H9 (cell line): ENCODE results near the gene COMTD1. TPM values are rescaled to one million over a fixed set of nuclear protein-coding genes. Genes with fewer than 3 reads are reported as not detected.

Source experiments
- DNase-seq: peaks from one replicate; pipeline ENCODE4 v3.0.0-alpha.2; 2017
- H2AFZ ChIP-seq: one replicate; pipeline ENCODE4 v1.6.1; 2013; ENCODE audit warnings: mild to moderate bottlenecking, low read length, control low read depth, moderate library complexity
- H2AK5ac ChIP-seq: 2 replicates; pipeline ENCODE4 v1.6.1; 2013; ENCODE audit warnings: low read length, control low read depth, mixed read lengths; ENCODE audit not compliant: insufficient read length
- H2BK120ac ChIP-seq: one replicate; pipeline ENCODE4 v1.6.1; 2013; ENCODE audit warnings: low read depth, mild to moderate bottlenecking, low read length, control low read depth, inconsistent platforms; ENCODE audit not compliant: poor library complexity, severe bottlenecking
- H2BK12ac ChIP-seq: 2 replicates; pipeline ENCODE4 v1.6.1; 2013; ENCODE audit warnings: low read length, control low read depth, mixed read lengths, low read depth; ENCODE audit not compliant: insufficient read length
- H2BK15ac ChIP-seq: 2 replicates; pipeline ENCODE4 v1.6.1; 2013; ENCODE audit warnings: low read depth, low read length, control low read depth
- H2BK20ac ChIP-seq: one replicate; pipeline ENCODE4 v1.6.1; 2013; ENCODE audit warnings: low read depth, mild to moderate bottlenecking, low read length, control low read depth, inconsistent platforms; ENCODE audit not compliant: poor library complexity, severe bottlenecking
- H2BK5ac ChIP-seq: 2 replicates; pipeline ENCODE4 v1.6.1; 2013; ENCODE audit warnings: low read length, control low read depth, mixed read lengths; ENCODE audit not compliant: insufficient read length
- H3K14ac ChIP-seq: 2 replicates; pipeline ENCODE4 v1.6.1; 2013; ENCODE audit warnings: low read length, control low read depth; ENCODE audit not compliant: insufficient read depth
- H3K18ac ChIP-seq: 2 replicates; pipeline ENCODE4 v1.6.1; 2013; ENCODE audit warnings: low read depth, mild to moderate bottlenecking, mixed read lengths, low read length, control low read depth; ENCODE audit not compliant: insufficient read length
- H3K23ac ChIP-seq: 2 replicates; pipeline ENCODE4 v1.6.1; 2013; ENCODE audit warnings: low read length, control low read depth, mixed read lengths, low read depth; ENCODE audit not compliant: insufficient read length
- H3K23me2 ChIP-seq: 2 replicates; pipeline ENCODE4 v1.6.1; 2013; ENCODE audit warnings: low read depth, mild to moderate bottlenecking, mixed read lengths, low read length, control low read depth; ENCODE audit not compliant: insufficient read length, poor library complexity, severe bottlenecking
- H3K27ac ChIP-seq: 2 replicates; pipeline ENCODE4 v1.5.1; 2013; ENCODE audit warnings: low read length, control low read depth, mixed read lengths, low read depth; ENCODE audit not compliant: insufficient read length
- H3K27me3 ChIP-seq: 2 replicates; pipeline ENCODE4 v1.6.1; 2013; ENCODE audit warnings: low read length, control low read depth, inconsistent platforms; ENCODE audit not compliant: insufficient read depth
- H3K4ac ChIP-seq: 2 replicates; pipeline ENCODE4 v1.6.1; 2013; ENCODE audit warnings: low read depth, mild to moderate bottlenecking, control low read depth, inconsistent platforms, low read length, moderate library complexity
- H3K4me1 ChIP-seq: 2 replicates; pipeline ENCODE4 v1.6.1; 2013; ENCODE audit warnings: low read length, control low read depth, inconsistent platforms; ENCODE audit not compliant: insufficient read depth
- H3K4me2 ChIP-seq: 2 replicates; pipeline ENCODE4 v1.6.1; 2013; ENCODE audit warnings: low read length, control low read depth, mixed read lengths; ENCODE audit not compliant: insufficient read length, insufficient read depth
- H3K56ac ChIP-seq: 2 replicates; pipeline ENCODE4 v1.6.1; 2013; ENCODE audit warnings: low read depth, mild to moderate bottlenecking, mixed read lengths, low read length, control low read depth; ENCODE audit not compliant: insufficient read length
- H3K79me1 ChIP-seq: 2 replicates; pipeline ENCODE4 v1.6.1; 2013; ENCODE audit warnings: low read depth, mild to moderate bottlenecking, moderate library complexity, low read length, control low read depth, inconsistent platforms; ENCODE audit not compliant: insufficient read depth, poor library complexity, severe bottlenecking
- H3K79me2 ChIP-seq: 2 replicates; pipeline ENCODE4 v1.6.1; 2013; ENCODE audit warnings: low read length, control low read depth, inconsistent platforms; ENCODE audit not compliant: insufficient read depth
- H3K9ac ChIP-seq: 2 replicates; pipeline ENCODE4 v1.6.1; 2013; ENCODE audit warnings: low read length, control low read depth, mixed read lengths; ENCODE audit not compliant: insufficient read length; ENCODE audit errors: extremely low read depth
- H3K9me3 ChIP-seq: one replicate; pipeline ENCODE4 v1.6.1; 2013; ENCODE audit warnings: low read depth, low read length, inconsistent platforms; ENCODE audit not compliant: control insufficient read depth
- H3T11ph ChIP-seq: one replicate; pipeline ENCODE4 v1.6.1; 2013; ENCODE audit warnings: mild to moderate bottlenecking, low read length, control low read depth, inconsistent platforms
- H4K20me1 ChIP-seq: one replicate; pipeline ENCODE4 v1.6.1; 2013; ENCODE audit not compliant: control insufficient read depth, insufficient read length, insufficient read depth
- H4K5ac ChIP-seq: 2 replicates; pipeline ENCODE4 v1.6.1; 2013; ENCODE audit warnings: low read depth, mild to moderate bottlenecking, mixed read lengths, low read length, control low read depth; ENCODE audit not compliant: insufficient read length
- H4K8ac ChIP-seq: replicated peaks from 2 replicates; pipeline ENCODE4 v1.6.1; 2013; ENCODE audit warnings: low read length, control low read depth, mixed read lengths, low read depth; ENCODE audit not compliant: insufficient read length
- H4K91ac ChIP-seq: 2 replicates; pipeline ENCODE4 v1.6.1; 2013; ENCODE audit warnings: low read depth, mild to moderate bottlenecking, moderate library complexity, mixed read lengths, low read length, control low read depth; ENCODE audit not compliant: insufficient read length
- H3K27ac Mint-ChIP-seq, 3 experiments: 2 replicates in 2 of 3; 3 replicates in 1 of 3; pipeline ENCODE4 v1.8.0; 2020 to 2021; ENCODE audit warnings: mixed read lengths in 3 of 3, mild to moderate bottlenecking in 1 of 3, moderate library complexity in 1 of 3
- H3K27me3 Mint-ChIP-seq: 2 replicates; pipeline ENCODE4 v1.8.0; 2021; ENCODE audit warnings: low read depth, mild to moderate bottlenecking, moderate library complexity, mixed read lengths
- H3K36me3 Mint-ChIP-seq, 3 experiments: 2 replicates in 2 of 3; 3 replicates in 1 of 3; pipeline ENCODE4 v1.8.0; 2020 to 2021; ENCODE audit warnings: low read depth in 3 of 3, mixed read lengths in 3 of 3; ENCODE audit not compliant: insufficient read depth in 1 of 3
- H3K4me1 Mint-ChIP-seq, 2 experiments: 2 replicates each; pipeline ENCODE4 v1.8.0; 2020; ENCODE audit warnings: mixed read lengths in 2 of 2
- H3K4me3 Mint-ChIP-seq, 2 experiments: 2 replicates in 1 of 2; 3 replicates in 1 of 2; pipeline ENCODE4 v1.8.0; 2020 to 2021; ENCODE audit warnings: mild to moderate bottlenecking in 2 of 2, mixed read lengths in 2 of 2, moderate library complexity in 1 of 2
- H3K9me3 Mint-ChIP-seq, 2 experiments: 2 replicates in 1 of 2; 3 replicates in 1 of 2; pipeline ENCODE4 v1.8.0; 2020; ENCODE audit warnings: mild to moderate bottlenecking in 2 of 2, mixed read lengths in 2 of 2, moderate library complexity in 1 of 2
- CTCF ChIP-seq: fragments of 200-600 bp; sonication (generic); conservative IDR thresholded peaks from 3 replicates; pipeline ENCODE4 v1.8.0; 2021; ENCODE audit warnings: antibody characterized with exemption, mild to moderate bottlenecking
- WGBS: extraction: QIAGEN DNeasy Blood & Tissue Kit; methylation state at CpG from one replicate; pipeline ENCODE4 v1.1.7; 2013; ENCODE audit warnings: missing lambda C conversion rate, low lambda C conversion rate, mixed read lengths; ENCODE audit not compliant: insufficient read length; ENCODE audit errors: extremely low coverage; 5-methylcytosine and 5-hydroxymethylcytosine counted together
- total RNA-seq: library from RNA; stranded (reverse); gene quantifications from 2 replicates; pipeline ENCODE4 v1.2.1, GENCODE V29; 2021

COMTD1 gene
- total RNA-seq, 1 experiment from 2014 or later: 28.3 TPM

- Histone ChIP-seq H3K9ac (no peak overlapping the region), H2BK20ac (no peak overlapping the region), H2AFZ (no peak overlapping the region), H2BK5ac (no peak overlapping the region), H3K14ac (no peak overlapping the region), H2BK120ac (no peak overlapping the region), H3K23me2 (peaks cover 17% of the 10 kb centered on the region), H2BK12ac (no peak overlapping the region), H3K79me1 (no peaks in the 10 kb centered on the region), H4K5ac (no peak overlapping the region), H4K8ac (no peak overlapping the region), H3K4me1 (no peaks in the 10 kb centered on the region; the same call in 1 of the 2 replicates), H2AK5ac (no peak overlapping the region), H3K56ac (no peak overlapping the region), H3K18ac (no peak overlapping the region), H4K20me1 (no peaks in the 10 kb centered on the region), H3K79me2 (no peaks in the 10 kb centered on the region), H3K27ac (no peak overlapping the region), H3K9me3 (no peaks in the 10 kb centered on the region), H3T11ph (no peak overlapping the region), H2BK15ac (no peak overlapping the region), H3K4ac (no peak overlapping the region), H3K23ac (no peak overlapping the region), H3K27me3 (no peaks in the 10 kb centered on the region), H3K4me2 (no peak overlapping the region), H4K91ac (no peak overlapping the region)
- H3K27me3 Mint-ChIP-seq: no peaks in the 10 kb centered on the region
- WGBS: no CpG with 5 or more reads among the region's 12 CpGs
- peaks cover 18 to 22% (median 21%) of the 10 kb centered on the region in 3 experiments for H3K36me3 Mint-ChIP-seq
- H3K9me3 Mint-ChIP-seq: no peaks in the 10 kb centered on the region
- H3K4me3 Mint-ChIP-seq: peak overlapping the region; percentile 40 to 76; a peak in 4 of 5 replicates
- no peak; the same call in 2 of the 3 replicates for TF ChIP-seq CTCF
- DNase-seq: no peak
- H3K27ac Mint-ChIP-seq: 0 out of 7 replicates have a peak overlapping the region, but pooled peaks of 1 of the 3 experiments have one; percentile 39
- H3K4me1 Mint-ChIP-seq: peaks cover 13 to 14% of the 10 kb centered on the region in 2 experiments
Measured at GRCh38 chr10:75236178-75236825, 545 bp upstream of the COMTD1 start.
